OCI-LY7 (cell line): ENCODE data around the gene BBS10. TPM values are rescaled to one million over a fixed set of nuclear protein-coding genes. Genes with fewer than 3 reads are reported as not detected.
"Not testable (repeated sequence)": the region's sequence is repeated elsewhere in the genome, so short reads cannot be mapped to it uniquely, and the experiment has no call there.

Experiments
- BruUV-seq: library from RNA; stranded (reverse); fragments of 400-500 nt; replicated peaks from 2 replicates; lab custom pipeline; 2021; lab: Mats Ljungman, UMichigan
- CTCF ChIA-PET: fragments of 300-600 bp; sonication (Branson Sonifier 250); formaldehyde crosslinking; loops from one replicate; lab custom pipeline; 2022; ENCODE audit warnings: antibody characterized with exemption; ENCODE audit not compliant: unreplicated experiment; lab: Charles Lee
- POLR2A ChIA-PET: fragments of 300-600 bp; sonication (Branson Sonifier 250); formaldehyde crosslinking; loops from one replicate; lab custom pipeline; 2022; ENCODE audit warnings: antibody characterized with exemption; lab: Charles Lee
- DNase-seq: peaks from one replicate; pipeline ENCODE4 v3.0.0-alpha.2; 2015; ENCODE audit warnings: low spot score
- H2AFZ ChIP-seq: fragments of 200-600 bp; sonication (generic), shearing (Covaris generic); 2 replicates; pipeline ENCODE4 v1.6.1; 2014; ENCODE audit warnings: mild to moderate bottlenecking, antibody characterized with exemption, low read length, moderate library complexity
- H3K27ac ChIP-seq: fragments of 200-600 bp; sonication (generic); 2 replicates; pipeline ENCODE4 v1.5.1; 2014; ENCODE audit warnings: mixed run types, low read depth, mild to moderate bottlenecking, moderate library complexity, low read length, inconsistent platforms; ENCODE audit not compliant: poor library complexity, severe bottlenecking
- H3K36me3 ChIP-seq: fragments of 200-600 bp; sonication (generic); 2 replicates; pipeline ENCODE4 v1.6.1; 2014; ENCODE audit warnings: mild to moderate bottlenecking, antibody characterized with exemption, low read length, moderate library complexity, mixed read lengths; ENCODE audit not compliant: insufficient read depth
- H3K4me1 ChIP-seq: fragments of 200-600 bp; sonication (generic); 2 replicates; pipeline ENCODE4 v1.5.1; 2014; ENCODE audit warnings: mild to moderate bottlenecking, low read length; ENCODE audit not compliant: insufficient read depth, poor library complexity, severe bottlenecking
- H3K4me2 ChIP-seq: fragments of 200-600 bp; sonication (generic); 2 replicates; pipeline ENCODE4 v1.6.1; 2014; ENCODE audit warnings: mild to moderate bottlenecking, low read length
- H3K4me3 ChIP-seq: fragments of 200-600 bp; sonication (generic); 2 replicates; pipeline ENCODE4 v1.5.1; 2014; ENCODE audit warnings: mild to moderate bottlenecking, low read depth, low read length; ENCODE audit not compliant: poor library complexity, severe bottlenecking
- H3K79me2 ChIP-seq: fragments of 200-600 bp; sonication (generic); 2 replicates; pipeline ENCODE4 v1.6.1; 2016; ENCODE audit warnings: low read depth, mild to moderate bottlenecking, low read length, moderate library complexity, mixed read lengths; ENCODE audit not compliant: insufficient read depth
- H3K9me2 ChIP-seq: fragments of 200-600 bp; sonication (generic); 2 replicates; pipeline ENCODE4 v1.6.1; 2016; ENCODE audit warnings: mild to moderate bottlenecking, low read length, mixed read lengths; ENCODE audit not compliant: insufficient read depth
- H3K9me3 ChIP-seq: fragments of 200-600 bp; sonication (generic); 2 replicates; pipeline ENCODE4 v1.6.1; 2014; ENCODE audit warnings: mild to moderate bottlenecking, mixed run types, low read length, mixed read lengths
- H4K20me1 ChIP-seq: fragments of 200-600 bp; sonication (generic); 2 replicates; pipeline ENCODE4 v1.6.1; 2014; ENCODE audit warnings: mild to moderate bottlenecking, antibody characterized with exemption, low read length, moderate library complexity, mixed read lengths; ENCODE audit not compliant: insufficient read depth
- EZH2phosphoT487 ChIP-seq: fragments of 200-600 bp; sonication (generic); IDR thresholded peaks from 2 replicates; pipeline ENCODE4 v1.6.1; 2018; ENCODE audit warnings: low read depth, borderline replicate concordance, mild to moderate bottlenecking, mixed run types, antibody characterized with exemption, low read length, moderate library complexity, mixed read lengths
- intact Hi-C: fragments of 100-400 bp; cut with micrococcal nuclease; formaldehyde crosslinking; loops from one replicate; pipeline ENCODE4 v1.10.0; 2022; ENCODE audit not compliant: unreplicated experiment
- total RNA-seq, 2 experiments: library from RNA; depleted of rRNA in 1 of 2; stranded (reverse); fragments of >200 nt in 1 of 2; shearing (Covaris generic) in 1 of 2; gene quantifications; 2 replicates each; pipeline ENCODE4 v1.2.3, GENCODE V29; 2014 to 2022
- TF ChIP-seq, protein P1 (sequence below): fragments of 200-600 bp; sonication (generic); conservative IDR thresholded peaks from 2 replicates; pipeline ENCODE4 v1.5.1; 2014; ENCODE audit warnings: mild to moderate bottlenecking, antibody characterized with exemption, low read length, moderate library complexity, mixed read lengths

The BBS10 gene
- total RNA-seq, 2 experiments from 2014 or later = 5.5 to 6.2 TPM

DNA sequence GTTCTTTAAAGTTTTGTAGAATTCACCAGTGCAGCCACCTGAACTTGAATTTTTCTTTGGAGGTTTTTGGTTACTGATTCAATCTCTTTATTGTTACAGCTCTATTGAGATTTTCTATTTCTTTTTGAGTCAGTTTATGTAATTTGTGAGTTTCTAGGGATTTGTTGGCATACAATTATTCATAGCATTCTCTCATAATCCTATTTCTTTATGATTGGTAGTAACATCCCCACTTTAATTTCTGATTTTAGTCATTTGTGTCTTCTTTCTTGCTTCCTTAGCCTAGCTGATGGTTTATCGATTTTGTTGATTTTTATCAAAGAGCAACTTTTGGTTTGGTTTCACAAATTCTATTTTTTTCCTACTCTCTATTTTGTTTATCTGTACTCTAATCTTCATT lies 17.9 kb upstream of the BBS10 start:
- Histone ChIP-seq H3K36me3 (peaks cover 66% of the 10 kb centered on the region), H3K79me2 (no peaks in the 10 kb centered on the region), H3K27ac (no peak overlapping the region), H2AFZ (no peak overlapping the region), H3K4me3 (no peak overlapping the region), H3K9me3 (no peaks in the 10 kb centered on the region), H3K9me2 (no peaks in the 10 kb centered on the region), H3K4me1 (no peaks in the 10 kb centered on the region), H4K20me1 (no peaks in the 10 kb centered on the region), H3K4me2 (no peak overlapping the region)
- intact Hi-C loops = no loop called here
- CTCF ChIA-PET = no interaction called here
- TF ChIP-seq, protein P1, sequence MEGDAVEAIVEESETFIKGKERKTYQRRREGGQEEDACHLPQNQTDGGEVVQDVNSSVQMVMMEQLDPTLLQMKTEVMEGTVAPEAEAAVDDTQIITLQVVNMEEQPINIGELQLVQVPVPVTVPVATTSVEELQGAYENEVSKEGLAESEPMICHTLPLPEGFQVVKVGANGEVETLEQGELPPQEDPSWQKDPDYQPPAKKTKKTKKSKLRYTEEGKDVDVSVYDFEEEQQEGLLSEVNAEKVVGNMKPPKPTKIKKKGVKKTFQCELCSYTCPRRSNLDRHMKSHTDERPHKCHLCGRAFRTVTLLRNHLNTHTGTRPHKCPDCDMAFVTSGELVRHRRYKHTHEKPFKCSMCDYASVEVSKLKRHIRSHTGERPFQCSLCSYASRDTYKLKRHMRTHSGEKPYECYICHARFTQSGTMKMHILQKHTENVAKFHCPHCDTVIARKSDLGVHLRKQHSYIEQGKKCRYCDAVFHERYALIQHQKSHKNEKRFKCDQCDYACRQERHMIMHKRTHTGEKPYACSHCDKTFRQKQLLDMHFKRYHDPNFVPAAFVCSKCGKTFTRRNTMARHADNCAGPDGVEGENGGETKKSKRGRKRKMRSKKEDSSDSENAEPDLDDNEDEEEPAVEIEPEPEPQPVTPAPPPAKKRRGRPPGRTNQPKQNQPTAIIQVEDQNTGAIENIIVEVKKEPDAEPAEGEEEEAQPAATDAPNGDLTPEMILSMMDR = no peak
- no peak for TF ChIP-seq EZH2phosphoT487
- no TSS peak for BruUV-seq
- POLR2A ChIA-PET = interaction anchor here (0.7 to 0.8 kb wide), 2 partner anchors 11 to 14 kb away, joined by 3 to 4 read pairs; no protein-coding TSS in a partner anchor
- DNase-seq = no peak

DNA sequence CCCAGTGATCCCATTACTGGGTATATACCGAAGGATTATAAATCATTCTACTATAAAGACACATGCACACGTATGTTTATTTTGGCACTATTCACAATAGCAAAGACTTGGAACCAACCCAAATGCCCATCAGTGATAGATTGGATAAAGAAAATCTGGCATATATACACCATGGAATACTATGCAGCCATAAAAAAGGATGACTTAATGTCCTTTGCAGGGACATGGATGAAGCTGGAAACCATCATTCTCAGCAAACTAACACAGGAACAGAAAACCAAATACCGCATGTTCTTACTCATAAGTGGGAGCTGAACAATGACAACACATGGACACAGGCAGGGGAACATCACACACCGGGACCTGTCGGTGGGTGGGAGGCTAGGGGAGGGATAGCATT lies 15.9 kb upstream of the BBS10 start:
- H3K27ac ChIP-seq, H3K79me2 ChIP-seq, H4K20me1 ChIP-seq, H3K4me1 ChIP-seq, DNase-seq, BruUV-seq, POLR2A ChIA-PET, H3K9me2 ChIP-seq, H3K4me3 ChIP-seq, H2AFZ ChIP-seq, H3K9me3 ChIP-seq, CTCF ChIA-PET, intact Hi-C loops, H3K4me2 ChIP-seq: not testable (repeated sequence)
- H3K36me3 ChIP-seq = peaks cover 46% of the 10 kb centered on the region

DNA sequence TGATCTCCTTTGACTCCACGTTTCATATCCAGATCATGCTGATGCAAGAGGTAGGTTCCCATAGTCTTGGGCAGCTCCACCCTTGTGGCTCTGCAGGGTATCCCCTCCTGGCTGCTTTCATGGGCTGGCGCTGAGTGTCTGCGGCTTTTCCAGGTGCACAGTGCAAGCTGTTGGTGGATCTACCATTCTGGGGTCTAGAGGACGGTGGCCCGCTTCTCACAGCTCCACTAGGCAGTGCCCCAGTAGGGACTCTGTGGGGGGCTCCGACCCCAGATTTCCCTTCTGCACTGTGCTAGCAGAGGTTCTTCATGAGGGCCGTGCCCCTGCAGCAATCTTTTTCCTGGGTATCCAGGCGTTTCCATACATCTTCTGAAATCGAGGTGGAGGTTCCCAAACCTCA lies 12.1 kb upstream of the BBS10 start:
- Histone ChIP-seq H3K9me3 (no peaks in the 10 kb centered on the region), H2AFZ (no peak overlapping the region), H3K9me2 (no peaks in the 10 kb centered on the region), H3K4me1 (no peaks in the 10 kb centered on the region), H4K20me1 (no peaks in the 10 kb centered on the region), H3K79me2 (no peaks in the 10 kb centered on the region), H3K27ac (no peak overlapping the region), H3K4me3 (no peak overlapping the region), H3K4me2 (no peak overlapping the region), H3K36me3 (peaks cover 39% of the 10 kb centered on the region)
- TF ChIP-seq EZH2phosphoT487 = no peak
- TF ChIP-seq, protein P1 = no peak
- ChIA-PET POLR2A (interaction anchor here (1.0 kb wide), 1 partner anchor 12 kb away, joined by 3 read pairs; the partner anchor contains the start of gene BBS10), CTCF (no interaction called here)
- no peak for DNase-seq
- intact Hi-C loops = no loop called here
- BruUV-seq = no TSS peak
